SK-N-SH (cell line): ENCODE data around the gene WWC1. TPM values are rescaled to one million over a fixed set of nuclear protein-coding genes. Genes with fewer than 3 reads are reported as not detected.

ENCODE experiments used
- CTCF ChIA-PET: fragments of 300-600, 350-600 bp; formaldehyde crosslinking; extraction: SDS; loops from one replicate; lab custom pipeline; 2021; lab: Yijun Ruan, JAX
- POLR2A ChIA-PET: fragments of 350-600 bp; sonication (Branson Sonifier 250); formaldehyde crosslinking; extraction: SDS; loops from one replicate; lab custom pipeline; 2020; ENCODE audit warnings: antibody characterized with exemption, inconsistent platforms; lab: Yijun Ruan, JAX
- DNase-seq: peaks from one replicate; pipeline ENCODE4 v3.0.0; 2012
- H2AFZ ChIP-seq: fragments of 200-600 bp; sonication (generic); 2 replicates; pipeline ENCODE4 v1.8.1; 2016; ENCODE audit warnings: antibody characterized with exemption, mild to moderate bottlenecking, low read depth
- H3F3A ChIP-seq: fragments of 200-600 bp; sonication (generic); replicated peaks from 2 replicates; pipeline ENCODE3; 2016; ENCODE audit warnings: antibody characterized with exemption, mild to moderate bottlenecking; ENCODE audit not compliant: insufficient read depth
- H3K27ac ChIP-seq, 2 experiments: fragments of 200-500 bp in 1 of 2; fragments of 200-600 bp in 1 of 2; sonication (Bioruptor generic) in 1 of 2; sonication (generic), shearing (Covaris generic) in 1 of 2; 2 replicates each; pipeline versions ENCODE4 v1.5.1 to v1.6.1; 2014 to 2016; ENCODE audit warnings: low read depth in 2 of 2, inconsistent platforms in 1 of 2, low read length in 1 of 2, mild to moderate bottlenecking in 1 of 2, mixed read lengths in 1 of 2
- H3K27me3 ChIP-seq: fragments of 200-600 bp; sonication (generic), shearing (Covaris generic); 2 replicates; pipeline ENCODE4 v1.6.1; 2016; ENCODE audit warnings: mixed run types; ENCODE audit not compliant: insufficient read depth
- H3K36me3 ChIP-seq, 2 experiments: fragments of 200-500 bp in 1 of 2; fragments of 200-600 bp in 1 of 2; sonication (Bioruptor generic) in 1 of 2; sonication (generic) in 1 of 2; replicated peaks in 1 of 2; 2 replicates each; pipeline versions ENCODE3 to v1.5.1; 2014 to 2016; ENCODE audit warnings: low read length in 1 of 2, mild to moderate bottlenecking in 1 of 2; ENCODE audit not compliant: insufficient read depth in 2 of 2, control insufficient read depth in 1 of 2
- H3K4me1 ChIP-seq, 2 experiments: fragments of 200-500 bp in 1 of 2; fragments of 200-600 bp in 1 of 2; sonication (Bioruptor generic) in 1 of 2; sonication (generic), shearing (Covaris generic) in 1 of 2; 2 replicates each; pipeline versions ENCODE4 v1.5.1 to v1.6.1; 2014 to 2016; ENCODE audit warnings: low read depth in 1 of 2, low read length in 1 of 2, mixed run types in 1 of 2; ENCODE audit not compliant: insufficient read depth in 2 of 2, control insufficient read depth in 1 of 2
- H3K4me2 ChIP-seq: fragments of 200-600 bp; sonication (generic), shearing (Covaris generic); 2 replicates; pipeline ENCODE4 v1.6.1; 2017; ENCODE audit warnings: mixed run types
- H3K4me3 ChIP-seq, 2 experiments: fragments of 200-500 bp in 1 of 2; fragments of 200-600 bp in 1 of 2; sonication (Bioruptor generic) in 1 of 2; sonication (generic), shearing (Covaris generic) in 1 of 2; 2 replicates each; pipeline versions ENCODE4 v1.5.1 to v1.8.1; 2014 to 2016; ENCODE audit warnings: low read depth in 2 of 2, inconsistent platforms in 1 of 2, low read length in 1 of 2, mild to moderate bottlenecking in 1 of 2, mixed read lengths in 1 of 2, moderate library complexity in 1 of 2
- H3K79me2 ChIP-seq: fragments of 200-600 bp; sonication (generic); 2 replicates; pipeline ENCODE4 v1.8.1; 2017; ENCODE audit warnings: mild to moderate bottlenecking; ENCODE audit not compliant: insufficient read depth
- H3K9ac ChIP-seq: fragments of 200-600 bp; sonication (generic); 2 replicates; pipeline ENCODE4 v1.6.1; 2017; ENCODE audit warnings: mixed run types
- H3K9me2 ChIP-seq: fragments of 200-600 bp; sonication (generic); 2 replicates; pipeline ENCODE4 v1.6.1; 2017; ENCODE audit warnings: mixed run types
- H3K9me3 ChIP-seq: fragments of 200-600 bp; sonication (generic); 2 replicates; pipeline ENCODE4 v1.6.1; 2017; ENCODE audit warnings: mixed run types, mild to moderate bottlenecking, moderate library complexity
- H4K20me1 ChIP-seq: fragments of 200-600 bp; sonication (generic); 2 replicates; pipeline ENCODE4 v1.6.1; 2017; ENCODE audit warnings: mild to moderate bottlenecking, mixed run types; ENCODE audit not compliant: insufficient read depth
- CHD2 ChIP-seq: fragments of 150-350 bp; IDR thresholded peaks from 2 replicates; pipeline ENCODE4 v1.6.1; 2018; ENCODE audit warnings: low read length; ENCODE audit not compliant: partially characterized antibody
- CTCF ChIP-seq: fragments of 200-600 bp; sonication (generic); IDR thresholded peaks from 2 replicates; pipeline ENCODE4 v1.6.1; 2017; ENCODE audit warnings: antibody characterized with exemption, mild to moderate bottlenecking, moderate library complexity
- ELF1 ChIP-seq: IDR thresholded peaks from 2 replicates; pipeline ENCODE4 v1.4.0; 2012
- EP300 ChIP-seq, 2 experiments: IDR thresholded peaks; 2 replicates each; pipeline versions ENCODE4 v1.4.0 to v1.6.1; 2012; ENCODE audit warnings: borderline replicate concordance in 1 of 2, low read depth in 1 of 2, low read length in 1 of 2
- FOXJ3 ChIP-seq: sonication (generic); formaldehyde crosslinking; IDR thresholded peaks from 2 replicates; pipeline ENCODE4 v1.5.1; 2020; ENCODE audit warnings: mild to moderate bottlenecking, missing genetic modification reagents
- FOXM1 ChIP-seq: IDR thresholded peaks from 2 replicates; pipeline ENCODE4 v1.4.0; 2012; ENCODE audit warnings: low read depth, mild to moderate bottlenecking
- GABPA ChIP-seq: IDR thresholded peaks from 2 replicates; pipeline ENCODE4 v1.4.0; 2012; ENCODE audit warnings: low read depth, mild to moderate bottlenecking
- GATA2 ChIP-seq: sonication (generic); formaldehyde crosslinking; IDR thresholded peaks from 2 replicates; pipeline ENCODE4 v1.5.0; 2020; ENCODE audit warnings: mild to moderate bottlenecking, missing genetic modification reagents
- IRF3 ChIP-seq: fragments of 150-350 bp; IDR thresholded peaks from 2 replicates; pipeline ENCODE4 v1.6.1; 2016; ENCODE audit warnings: mild to moderate bottlenecking, low read depth, low read length
- NFIC ChIP-seq: IDR thresholded peaks from 2 replicates; pipeline ENCODE4 v1.4.0; 2012; ENCODE audit warnings: borderline replicate concordance
- NRF1 ChIP-seq: IDR thresholded peaks from 2 replicates; pipeline ENCODE4 v1.6.1; 2012; ENCODE audit warnings: low read depth, mild to moderate bottlenecking, low read length
- PBX3 ChIP-seq: IDR thresholded peaks from 2 replicates; pipeline ENCODE4; 2012
- POLR2AphosphoS5 ChIP-seq: IDR thresholded peaks from 2 replicates; pipeline ENCODE4 v1.6.1; 2012; ENCODE audit warnings: low read depth, low read length
- RAD21 ChIP-seq: IDR thresholded peaks from 2 replicates; pipeline ENCODE4 v1.6.1; 2012; ENCODE audit warnings: mild to moderate bottlenecking, low read length
- RCOR1 ChIP-seq: fragments of 150-350 bp; IDR thresholded peaks from 2 replicates; pipeline ENCODE4 v1.6.1; 2017; ENCODE audit warnings: antibody characterized with exemption, low read length
- RFX5 ChIP-seq: IDR thresholded peaks from 2 replicates; pipeline ENCODE4 v1.6.1; 2012; ENCODE audit warnings: mild to moderate bottlenecking, improper control_type of control experiment, low read length
- SIN3A ChIP-seq: IDR thresholded peaks from 2 replicates; pipeline ENCODE4 v1.6.1; 2012; ENCODE audit warnings: low read depth, mild to moderate bottlenecking, low read length, moderate library complexity, borderline replicate concordance
- SMC3 ChIP-seq: IDR thresholded peaks from 2 replicates; pipeline ENCODE4 v1.6.1; 2012; ENCODE audit warnings: low read depth, low read length, improper control_type of control experiment
- TEAD4 ChIP-seq: IDR thresholded peaks from 2 replicates; pipeline ENCODE4 v1.4.0; 2012; ENCODE audit warnings: mild to moderate bottlenecking, borderline replicate concordance; ENCODE audit not compliant: insufficient read depth
- YY1 ChIP-seq: IDR thresholded peaks from 2 replicates; pipeline ENCODE4 v1.4.0; 2012; ENCODE audit warnings: low read depth, mild to moderate bottlenecking
- WGBS: methylation state at CpG from one replicate; pipeline ENCODE4 v1.1.6; 2017; ENCODE audit warnings: low lambda C conversion rate; 5-methylcytosine and 5-hydroxymethylcytosine counted together
- polyA plus RNA-seq, 3 experiments: library from polyadenylated mRNA; depleted of rRNA; stranded (reverse); fragments of >200 nt; gene quantifications; 2 replicates each; pipeline ENCODE4 v1.2.3, GENCODE V29; 2012
- TF ChIP-seq, protein P1 (sequence below): IDR thresholded peaks from 2 replicates; pipeline ENCODE4 v1.4.0; 2012; ENCODE audit warnings: low read depth

WWC1 gene
- polyA plus RNA-seq, 1 of the 3 experiments (the other 2 are of a cell fraction): 16.9 TPM

GRCh38 chr5:168340487-168340886 is 49.0 kb downstream of the WWC1 start (continued):
- TF ChIP-seq POLR2AphosphoS5: no peak
- TF ChIP-seq TEAD4: no peak

- Histone ChIP-seq H3K4me3 (no peak overlapping the region), H3K27me3 (no peaks in the 10 kb centered on the region), H3K4me2 (no peak overlapping the region), H3K9me2 (no peaks in the 10 kb centered on the region), H2AFZ (no peak overlapping the region), H4K20me1 (peaks cover 4% of the 10 kb centered on the region; the same call in 1 of the 2 replicates), H3K27ac (no peak overlapping the region), H3K79me2 (peaks cover 3% of the 10 kb centered on the region; the same call in 1 of the 2 replicates), H3K9me3 (no peaks in the 10 kb centered on the region), H3F3A (no peaks in the 10 kb centered on the region), H3K9ac (no peak overlapping the region), H3K4me1 (0 out of 4 replicates have a peak, but pooled peaks cover 0 to 4% of the 10 kb centered on the region in 2 experiments), H3K36me3 (no peaks in the 10 kb centered on the region)
- ChIA-PET CTCF (interaction anchor here (0.7 kb wide), 1 partner anchor 1926 kb away, joined by 3 read pairs; no protein-coding TSS in a partner anchor), POLR2A (no interaction called here)
- no peak for DNase-seq
- TF ChIP-seq GATA2 (CRISPR knock-in tag): no peak
- TF ChIP-seq PBX3: no peak
- TF ChIP-seq YY1: no peak
- TF ChIP-seq ELF1: no peak
- TF ChIP-seq, protein P1, sequence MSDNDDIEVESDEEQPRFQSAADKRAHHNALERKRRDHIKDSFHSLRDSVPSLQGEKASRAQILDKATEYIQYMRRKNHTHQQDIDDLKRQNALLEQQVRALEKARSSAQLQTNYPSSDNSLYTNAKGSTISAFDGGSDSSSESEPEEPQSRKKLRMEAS: no peak
- no peak for TF ChIP-seq GABPA
- no peak for TF ChIP-seq RCOR1
- no peak for TF ChIP-seq RFX5
- TF ChIP-seq SMC3: no peak
- TF ChIP-seq SIN3A: no peak
- TF ChIP-seq CHD2: no peak
- no peak for TF ChIP-seq NFIC
- 75% methylated on average over 2 of the region's 2 CpGs for WGBS
Observed at GRCh38 chr5:168341178-168341577, 49.7 kb downstream of the WWC1 start.

- H3K36me3 ChIP-seq: no peaks in the 10 kb centered on the region
- 0 out of 4 replicates have a peak, but pooled peaks cover 0 to 4% of the 10 kb centered on the region in 2 experiments for H3K4me1 ChIP-seq
- DNase-seq: no peak
- ChIA-PET POLR2A (no interaction called here), CTCF (interaction anchor here (1.2 kb wide), 1 partner anchor 12 kb away, joined by 4 read pairs; no protein-coding TSS in a partner anchor)
- H3K9me3 ChIP-seq: no peaks in the 10 kb centered on the region
- no peak overlapping the region for H3K4me3 ChIP-seq
- peaks cover 3% of the 10 kb centered on the region; the same call in 1 of the 2 replicates for H3K79me2 ChIP-seq
- H3K27me3 ChIP-seq: no peaks in the 10 kb centered on the region
- no peaks in the 10 kb centered on the region for H3K9me2 ChIP-seq
- 93% methylated on average over 6 of the region's 6 CpGs for WGBS
- peaks cover 4% of the 10 kb centered on the region; the same call in 1 of the 2 replicates for H4K20me1 ChIP-seq
- no peak overlapping the region for H3K27ac ChIP-seq
- no peaks in the 10 kb centered on the region for H3F3A ChIP-seq
- no peak overlapping the region for H2AFZ ChIP-seq
- H3K4me2 ChIP-seq: no peak overlapping the region
- no peak overlapping the region for H3K9ac ChIP-seq
- TF ChIP-seq RCOR1: no peak
- TF ChIP-seq CTCF: no peak
- TF ChIP-seq YY1: no peak
- no peak for TF ChIP-seq FOXJ3 (CRISPR knock-in tag)
- no peak for TF ChIP-seq RAD21
- TF ChIP-seq SMC3: no peak
- TF ChIP-seq IRF3: no peak
- TF ChIP-seq FOXM1: no peak
- no peak for TF ChIP-seq EP300 (IDR thresholded peaks at IDR 0.05; ENCODE audit: borderline replicate concordance in 1 of 2, low read depth in 1 of 2, low read length in 1 of 2)
- no peak for TF ChIP-seq GATA2 (CRISPR knock-in tag)
- TF ChIP-seq, protein P1: no peak
- TF ChIP-seq NRF1: no peak
Observed at GRCh38 chr5:168342151-168342825, 50.8 kb downstream of the WWC1 start.
